CD1c-positive myeloid dendritic cell (primary cell): ENCODE measurements around the gene C11orf58.

ENCODE experiments used
- DNase-seq: peaks from one replicate; pipeline ENCODE4 v3.0.0-alpha.2; 2016; ENCODE audit errors: extremely low spot score

C11orf58 gene

DNA sequence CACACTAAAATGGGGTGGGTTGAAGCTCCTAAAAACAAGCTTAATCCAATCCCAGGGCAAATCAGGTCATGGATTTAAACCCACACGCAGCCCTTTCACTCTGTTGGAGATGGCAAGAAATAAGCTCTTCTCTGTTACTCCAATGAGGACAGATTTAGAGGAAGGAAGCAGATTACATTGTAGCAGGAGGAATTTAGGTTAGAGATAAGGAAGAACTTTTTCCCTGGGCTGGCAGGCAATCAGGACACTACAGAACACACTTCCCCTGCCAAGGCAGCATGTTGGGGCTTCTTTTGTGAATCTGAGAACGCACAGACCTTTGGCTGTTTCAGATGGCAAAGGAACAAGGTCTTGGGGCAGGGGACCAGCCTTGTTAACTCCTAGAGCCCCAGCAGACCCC lies 46.2 kb downstream of the C11orf58 start:
- no peak for DNase-seq

- DNase-seq, result peak; percentile 76
Measured at GRCh38 chr11:16785520-16786128, 47.2 kb downstream of the C11orf58 start.

- DNase-seq, result no peak
Measured at GRCh38 chr11:16786131-16786530, 47.7 kb downstream of the C11orf58 start.

- no peak for DNase-seq
Measured at GRCh38 chr11:16787035-16787742, 48.7 kb downstream of the C11orf58 start.

- DNase-seq, result peak; percentile 79
Measured at GRCh38 chr11:16788141-16789062, 50.0 kb downstream of the C11orf58 start.

GRCh38 chr11:16789063-16789420 lies 50.6 kb downstream of the C11orf58 start:
- DNase-seq, result no peak

GRCh38 chr11:16789560-16790485 lies 51.4 kb downstream of the C11orf58 start:
- DNase-seq, result no peak

DNA sequence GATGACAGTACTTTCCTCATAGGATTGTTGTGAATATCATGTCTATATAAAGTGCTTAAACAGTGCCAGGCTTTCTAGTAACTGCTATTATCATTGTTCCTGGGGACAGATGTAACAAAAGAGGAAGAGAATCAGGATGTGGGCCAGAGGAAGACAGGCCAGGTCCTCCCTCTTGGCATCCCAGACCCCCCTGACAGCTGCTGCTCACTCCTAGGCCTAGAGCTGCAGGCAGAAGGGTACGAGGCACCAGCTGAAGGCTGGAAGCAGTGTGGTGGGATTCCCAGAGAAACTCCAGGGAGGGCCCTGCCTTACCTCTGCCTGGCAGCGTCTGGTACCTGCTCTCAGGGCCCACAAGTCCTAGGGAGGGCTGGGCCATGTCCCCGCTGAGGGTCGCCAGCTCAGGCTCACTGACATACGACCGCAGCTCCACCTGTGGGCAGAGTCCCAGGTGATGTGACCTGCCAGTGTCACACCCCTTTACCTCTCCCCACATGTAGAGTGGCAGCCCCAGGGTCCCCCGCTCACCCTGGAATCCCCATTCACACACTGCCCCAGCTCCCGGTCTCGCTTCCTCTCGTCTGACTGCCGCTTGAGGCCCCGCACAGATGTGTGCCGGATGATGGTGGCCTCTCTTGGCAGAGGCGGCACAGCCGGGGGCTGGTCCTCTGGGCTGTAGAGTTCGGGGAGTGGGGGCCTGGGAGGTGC lies 52.2 kb downstream of the C11orf58 start:
- peak; percentile 31 for DNase-seq

DNA sequence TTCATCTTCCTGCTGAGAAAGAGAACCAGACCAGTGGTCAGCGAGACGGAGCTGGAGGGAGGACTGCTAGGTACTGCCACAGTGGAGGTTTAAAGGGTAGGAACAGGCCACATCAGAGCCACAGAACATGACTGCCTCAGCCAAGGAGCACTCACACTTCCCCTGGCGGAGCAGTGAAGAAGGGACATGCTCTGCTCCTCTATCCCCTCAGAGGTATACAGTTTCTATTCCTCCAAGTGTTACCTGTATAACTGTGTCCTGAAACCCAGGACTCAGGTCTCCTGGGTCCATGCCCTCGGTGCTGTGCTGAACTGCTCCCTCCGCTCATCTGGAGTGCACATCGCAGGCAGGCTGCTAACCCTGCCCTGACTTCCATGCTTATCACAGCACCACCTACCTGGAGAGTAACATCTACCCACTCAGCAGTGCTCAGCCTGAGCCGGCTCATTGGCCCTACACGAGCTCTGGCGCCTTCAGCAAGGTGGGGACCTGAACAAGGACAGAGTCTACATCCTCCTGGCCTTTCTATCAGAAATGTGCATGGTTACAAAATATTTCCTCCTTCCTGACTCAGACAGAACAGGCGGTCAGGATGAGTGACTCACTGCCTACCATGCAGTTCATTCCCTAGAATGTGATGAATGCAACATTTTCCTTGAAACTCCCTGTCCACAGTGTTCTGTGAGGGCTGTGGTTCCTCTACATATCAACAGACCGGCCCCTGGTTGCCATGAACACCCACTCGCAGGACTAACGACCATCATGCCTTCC lies 52.9 kb downstream of the C11orf58 start:
- peak; percentile 86 for DNase-seq

- no peak for DNase-seq
Measured at GRCh38 chr11:16792426-16792825, 54.0 kb downstream of the C11orf58 start.

DNA sequence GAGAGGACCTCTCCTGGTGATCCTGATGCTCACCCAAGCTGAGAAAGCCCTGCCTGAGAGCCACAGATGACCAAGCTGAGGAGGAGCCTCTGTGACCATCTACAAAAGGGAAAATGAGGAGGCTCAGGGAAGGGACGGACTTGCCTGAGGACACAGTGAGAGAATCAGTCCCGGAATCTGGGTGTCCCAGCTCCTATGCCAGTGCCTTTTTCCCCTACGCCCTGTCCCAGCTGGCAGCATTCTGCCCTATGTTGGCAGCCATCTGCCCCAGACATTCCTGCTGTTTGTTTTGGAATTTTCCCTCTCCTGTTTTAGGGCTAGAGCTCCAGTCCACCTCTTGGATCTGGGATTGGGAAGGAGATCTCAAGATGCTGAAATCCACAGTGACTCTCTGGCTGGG lies 54.6 kb downstream of the C11orf58 start:
- DNase-seq, result no peak

DNA sequence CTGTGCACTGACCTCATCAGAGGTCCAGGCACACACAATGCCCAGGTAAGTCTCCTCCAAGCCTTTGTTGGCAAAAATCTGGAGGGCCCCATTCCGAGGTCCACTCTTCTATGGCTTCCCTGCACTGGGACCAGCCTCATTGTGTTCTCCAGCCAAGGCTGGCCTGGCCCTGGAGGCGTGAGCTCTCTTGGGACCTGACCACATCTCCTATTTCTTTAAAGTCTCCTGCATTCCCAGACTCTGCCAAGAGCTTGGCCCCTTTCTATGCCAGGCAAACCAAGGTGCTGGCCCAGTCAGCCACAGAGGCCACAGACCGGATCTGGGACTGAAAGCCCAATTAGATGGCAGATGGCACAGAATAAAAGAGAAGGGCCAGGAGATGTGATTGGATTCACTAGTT lies 55.1 kb downstream of the C11orf58 start:
- DNase-seq, result no peak

- DNase-seq, result no peak
Measured at GRCh38 chr11:16794047-16794818, 55.8 kb downstream of the C11orf58 start.

GRCh38 chr11:16795146-16795545 lies 56.7 kb downstream of the C11orf58 start:
- peak; percentile 81 for DNase-seq

- no peak for DNase-seq
Measured at GRCh38 chr11:16796311-16796710, 57.9 kb downstream of the C11orf58 start.

GRCh38 chr11:16797776-16798175 lies 59.3 kb downstream of the C11orf58 start:
- no peak for DNase-seq

- no peak for DNase-seq
Measured at GRCh38 chr11:16799221-16799620, 60.8 kb downstream of the C11orf58 start.

GRCh38 chr11:16799890-16800289 lies 61.4 kb downstream of the C11orf58 start:
- DNase-seq, result no peak

DNA sequence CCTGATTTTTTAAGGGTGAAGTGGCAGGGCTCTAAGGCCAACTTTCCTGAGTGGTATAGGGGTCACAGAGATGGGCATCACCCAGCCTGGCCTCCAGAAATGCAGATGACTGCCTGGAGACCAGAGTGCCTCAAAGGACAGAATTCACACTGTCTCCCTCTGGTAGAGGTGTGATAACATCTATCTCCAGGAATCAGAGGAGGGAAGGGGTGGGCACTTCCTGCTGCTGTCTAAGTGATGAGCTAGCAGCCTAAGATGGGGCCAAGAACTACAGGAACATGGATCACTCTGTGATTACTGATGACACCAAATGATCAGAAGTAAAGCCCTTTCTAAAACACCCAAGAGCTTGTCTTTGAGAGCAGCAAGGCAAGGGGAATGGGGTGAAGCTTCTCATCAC lies 61.9 kb downstream of the C11orf58 start:
- no peak for DNase-seq
